Mucosa of descending colon (tissue), 3 donors: Measurements from ENCODE around the gene PRKCE. TPM values are rescaled to one million over a fixed set of nuclear protein-coding genes. Genes with fewer than 3 reads are reported as not detected.

Source experiments
- ATAC-seq: fragments of 200-7000 bp; cut with Tn5 transposase; one replicate; pipeline ENCODE4 v1.9.1; 2020; ENCODE audit warnings: mild to moderate bottlenecking, moderate library complexity
- DNase-seq, 3 donors: peaks; one replicate each; pipeline ENCODE4 v3.0.0-alpha.2; 2020
- H3K36me3 ChIP-seq: fragments of 200-600 bp; one replicate; pipeline ENCODE4 v1.8.0; 2021; ENCODE audit warnings: low read depth, mild to moderate bottlenecking
- H3K4me1 ChIP-seq: fragments of 200-600 bp; one replicate; pipeline ENCODE4 v1.8.0; 2021; ENCODE audit warnings: low read depth, mild to moderate bottlenecking
- H3K4me3 ChIP-seq: fragments of 200-600 bp; one replicate; pipeline ENCODE4 v1.8.0; 2021; ENCODE audit warnings: mild to moderate bottlenecking
- H3K9me3 ChIP-seq: fragments of 200-600 bp; one replicate; pipeline ENCODE4 v1.8.0; 2021; ENCODE audit warnings: mild to moderate bottlenecking
- CTCF ChIP-seq: fragments of 200-600 bp; IDR thresholded peaks from one replicate; pipeline ENCODE4 v1.8.0; 2022; ENCODE audit warnings: antibody characterized with exemption, mild to moderate bottlenecking
- intact Hi-C, 2 donors: fragments of 100-400 bp; cut with DNase I in 1 of 2; cut with micrococcal nuclease in 1 of 2; formaldehyde crosslinking; loops; one replicate each; pipeline versions ENCODE4 v1.11.0 to v1.11.1; 2022; cut with DNase I, micrococcal nuclease
- total RNA-seq, 3 donors: library from RNA; stranded (reverse); fragmentation: NEBNext Ultra II Directional in 2 of 3; extraction: Animal tissue kit (Norgen Biotek cat#: 25700) in 2 of 3; gene quantifications; one replicate each; pipeline versions ENCODE4 v1.2.1 to v1.2.4, GENCODE V29; 2021 to 2023
- donor health status: DM: no; HTN: no; CAD: no; lungs with moderate emphysema.
- donor health status: DM: no; HTN: no; CAD: no.
- donor health status: DM: no; HTN: yes; CAD: no.

The PRKCE gene
- total RNA-seq, 3 donors from 2014 or later: 24.5 to 52.0 (median 32.7) TPM

- Histone ChIP-seq H3K4me1 (no peaks in the 10 kb centered on the region), H3K4me3 (no peak overlapping the region), H3K9me3 (no peaks in the 10 kb centered on the region), H3K36me3 (no peaks in the 10 kb centered on the region)
- no peak for TF ChIP-seq CTCF
- DNase-seq (no peak), ATAC-seq (no peak)
- intact Hi-C loops: no loop called here
Measured at GRCh38 chr2:45953376-45954027, 302.0 kb downstream of the PRKCE start.

- no peaks in the 10 kb centered on the region for H3K9me3 ChIP-seq
- H3K4me3 ChIP-seq: no peak overlapping the region
- intact Hi-C loops: no loop called here
- no peaks in the 10 kb centered on the region for H3K4me1 ChIP-seq
- no peak for TF ChIP-seq CTCF
- H3K36me3 ChIP-seq: no peaks in the 10 kb centered on the region
- DNase-seq (no peak), ATAC-seq (no peak)
Measured at GRCh38 chr2:45954233-45954850, 302.9 kb downstream of the PRKCE start.

- no peaks in the 10 kb centered on the region for H3K9me3 ChIP-seq
- H3K4me1 ChIP-seq: peaks cover 26% of the 10 kb centered on the region
- TF ChIP-seq CTCF: no peak
- H3K4me3 ChIP-seq: no peak overlapping the region
- no peaks in the 10 kb centered on the region for H3K36me3 ChIP-seq
- intact Hi-C loops: no loop called here
- no peak for DNase-seq
- no peak for ATAC-seq
Measured at GRCh38 chr2:45957533-45958227, 306.2 kb downstream of the PRKCE start.

DNA sequence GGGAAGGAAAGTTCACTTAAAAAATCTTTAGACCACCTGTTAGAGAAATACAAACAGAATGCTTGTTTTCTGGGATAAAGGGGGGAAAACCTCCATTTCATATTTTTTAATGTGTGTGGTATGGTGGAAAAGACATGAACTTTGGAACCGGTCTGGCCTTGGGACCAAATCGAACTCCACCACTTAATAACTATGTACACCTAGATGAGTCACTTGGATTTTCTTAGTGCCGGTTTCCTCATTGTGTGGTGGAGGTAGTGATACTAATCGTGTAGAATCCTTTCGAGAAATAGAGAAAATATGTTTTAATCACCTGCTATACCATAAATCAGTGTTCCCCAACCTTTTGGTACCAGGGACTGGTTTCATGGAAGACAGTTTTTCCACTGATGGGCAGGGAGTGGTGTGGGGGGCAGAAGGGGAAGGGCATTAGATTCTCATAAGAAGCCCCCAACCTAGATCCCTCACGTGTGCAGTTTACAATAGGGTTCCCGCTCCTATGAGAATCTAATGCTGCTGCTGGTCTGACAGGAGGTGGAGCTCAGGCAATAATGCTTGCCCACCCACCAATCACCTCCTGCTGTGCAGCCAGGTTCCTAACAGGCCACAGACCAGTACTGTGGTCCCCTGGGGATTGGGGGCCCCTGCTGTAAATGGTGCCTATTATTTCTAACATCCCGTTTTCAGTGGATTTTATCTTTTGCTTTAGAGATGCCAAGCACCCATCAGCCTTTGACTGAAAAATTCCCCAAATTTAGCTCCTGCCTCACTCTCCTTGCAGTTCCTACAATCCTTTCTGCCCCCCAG lies 308.8 kb downstream of the PRKCE start:
- intact Hi-C loops: no loop called here
- no peaks in the 10 kb centered on the region for H3K9me3 ChIP-seq
- H3K4me3 ChIP-seq: no peak overlapping the region
- DNase-seq (peak in 1 of 3 donors; percentile 28), ATAC-seq (peak; percentile 78)
- peaks cover 42% of the 10 kb centered on the region for H3K4me1 ChIP-seq
- no peaks in the 10 kb centered on the region for H3K36me3 ChIP-seq
- no peak for TF ChIP-seq CTCF

DNA sequence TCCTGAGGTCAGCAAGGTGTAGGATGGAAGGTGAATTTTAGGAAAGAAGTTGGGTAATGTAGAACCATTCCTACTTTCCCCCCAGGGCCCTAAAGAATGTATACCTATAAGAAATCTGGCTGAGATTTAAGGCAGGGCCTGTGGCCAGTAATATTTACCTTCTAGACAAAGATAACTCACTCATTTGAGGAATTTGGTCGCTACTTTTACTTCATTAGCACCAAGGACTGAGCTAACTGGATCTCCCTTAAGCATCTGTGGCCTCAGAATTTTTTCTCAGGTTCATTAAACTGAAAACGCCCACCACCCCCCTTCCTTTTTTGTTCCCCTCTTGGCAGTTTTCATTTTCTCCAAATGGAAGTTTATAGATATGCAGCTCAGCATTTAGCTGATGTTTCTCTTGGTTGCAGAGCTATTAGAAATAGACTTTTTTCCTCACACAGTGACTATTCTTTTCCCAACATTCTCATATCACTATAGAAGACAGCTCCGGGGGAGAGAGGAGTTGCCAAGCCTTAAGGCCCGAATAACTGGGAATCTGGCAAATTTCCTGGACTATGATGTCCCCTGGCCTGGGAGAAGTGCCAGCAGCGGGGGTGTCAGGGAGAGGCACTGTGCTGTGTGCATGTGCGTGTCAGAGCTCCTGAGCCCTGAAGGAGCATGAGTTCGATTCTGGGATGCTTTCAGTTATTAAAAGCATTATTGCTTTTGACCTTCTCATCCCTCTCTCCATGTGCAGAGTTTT lies 310.9 kb downstream of the PRKCE start:
- Histone ChIP-seq H3K4me1 (peaks cover 44% of the 10 kb centered on the region), H3K9me3 (no peaks in the 10 kb centered on the region), H3K36me3 (no peaks in the 10 kb centered on the region), H3K4me3 (no peak overlapping the region)
- no peak for ATAC-seq
- intact Hi-C loops: no loop called here
- DNase-seq: peak in 2 of 3 donors; percentile 20 to 46
- no peak for TF ChIP-seq CTCF
